HepG2 (cell line): ENCODE results near the gene SLC9C2. TPM values are rescaled to one million over a fixed set of nuclear protein-coding genes. Genes with fewer than 3 reads are reported as not detected.

ENCODE experiments used
- CEBPB ChIP-seq: IDR thresholded peaks from 2 replicates; pipeline ENCODE4 v1.6.1; 2011; ENCODE audit warnings: low read depth, low read length, improper control_type of control experiment, borderline replicate concordance
- CSRNP1 ChIP-seq: sonication (generic); formaldehyde crosslinking; IDR thresholded peaks from 2 replicates; pipeline ENCODE4 v1.8.1; 2023; ENCODE audit warnings: mild to moderate bottlenecking, missing genetic modification reagents
- EZH2 ChIP-seq: conservative IDR thresholded peaks from 2 replicates; pipeline ENCODE4 v1.6.1; 2012; ENCODE audit warnings: mild to moderate bottlenecking, low read depth, low read length, moderate library complexity
- FOXC1 ChIP-seq: sonication (generic); formaldehyde crosslinking; IDR thresholded peaks from 2 replicates; pipeline ENCODE4 v1.8.0; 2022; ENCODE audit warnings: mild to moderate bottlenecking, missing genetic modification reagents, borderline replicate concordance
- GLI4 ChIP-seq: sonication (generic); formaldehyde crosslinking; IDR thresholded peaks from 2 replicates; pipeline ENCODE4 v1.5.1; 2020; ENCODE audit warnings: missing genetic modification reagents, mild to moderate bottlenecking, moderate library complexity, borderline replicate concordance
- KLF9 ChIP-seq: IDR thresholded peaks from 2 replicates; pipeline ENCODE4 v1.6.1; 2016; ENCODE audit warnings: low read depth
- NONO ChIP-seq, 2 experiments: fragments of 450-650 bp in 1 of 2; sonication (generic) in 1 of 2; formaldehyde crosslinking in 1 of 2; IDR thresholded peaks in 1 of 2; conservative IDR thresholded peaks in 1 of 2; 2 replicates each; pipeline versions ENCODE4 v1.6.1 to v1.8.0; 2017 to 2022; ENCODE audit warnings: mild to moderate bottlenecking in 1 of 2, missing genetic modification reagents in 1 of 2, moderate library complexity in 1 of 2
- NR1H2 ChIP-seq: sonication (generic); formaldehyde crosslinking; IDR thresholded peaks from 2 replicates; pipeline ENCODE4 v1.8.1; 2022; ENCODE audit warnings: low read depth, missing genetic modification reagents, borderline replicate concordance
- PBX2 ChIP-seq: IDR thresholded peaks from 2 replicates; pipeline ENCODE4 v1.6.1; 2016; ENCODE audit warnings: control low read depth
- PHF5A ChIP-seq: IDR thresholded peaks from one replicate; pipeline ENCODE4 v1.6.1; 2018; ENCODE audit warnings: low read depth, missing genetic modification reagents; ENCODE audit not compliant: unreplicated experiment
- RBM22 ChIP-seq: fragments of 200-400 bp; formaldehyde crosslinking; optimal IDR thresholded peaks from 2 replicates; pipeline ENCODE3; 2017; ENCODE audit warnings: mild to moderate bottlenecking, low read length, moderate library complexity
- REL ChIP-seq: sonication (generic); formaldehyde crosslinking; conservative IDR thresholded peaks from 2 replicates; pipeline ENCODE4 v1.8.0; 2022; ENCODE audit warnings: mild to moderate bottlenecking, missing genetic modification reagents, moderate library complexity
- TAF1 ChIP-seq: sonication (generic); formaldehyde crosslinking; IDR thresholded peaks from 2 replicates; pipeline ENCODE4 v1.4.0; 2020; ENCODE audit warnings: missing genetic modification reagents
- ZIK1 ChIP-seq: sonication (generic); formaldehyde crosslinking; IDR thresholded peaks from 2 replicates; pipeline ENCODE4 v1.5.0; 2020; ENCODE audit warnings: mild to moderate bottlenecking, low read depth, missing genetic modification reagents, borderline replicate concordance
- ZNF317 ChIP-seq: sonication (generic); formaldehyde crosslinking; IDR thresholded peaks from 2 replicates; pipeline ENCODE4 v1.5.0; 2020; ENCODE audit warnings: mild to moderate bottlenecking, missing genetic modification reagents
- ZNF639 ChIP-seq: conservative IDR thresholded peaks from 2 replicates; pipeline ENCODE4 v1.6.1; 2018; ENCODE audit warnings: missing genetic modification reagents
- ZNF781 ChIP-seq: sonication (generic); formaldehyde crosslinking; IDR thresholded peaks from 2 replicates; pipeline ENCODE4 v1.5.1; 2020; ENCODE audit warnings: borderline replicate concordance, mild to moderate bottlenecking, missing genetic modification reagents; ENCODE audit errors: not compliant biosample characterization
- ZSCAN5A ChIP-seq: sonication (generic); formaldehyde crosslinking; IDR thresholded peaks from 2 replicates; pipeline ENCODE4 v1.8.0; 2022; ENCODE audit warnings: mild to moderate bottlenecking, missing genetic modification reagents, borderline replicate concordance
- ZXDC ChIP-seq: sonication (generic); formaldehyde crosslinking; IDR thresholded peaks from 2 replicates; pipeline ENCODE4 v1.5.0; 2020; ENCODE audit warnings: mild to moderate bottlenecking, missing genetic modification reagents
- polyA plus RNA-seq, 8 experiments: library from polyadenylated mRNA; depleted of rRNA in 3 of 8; stranded (reverse) in 7 of 8; unstranded in 1 of 8; fragments of >200 nt; fragmentation: Illumina TruSeq in 4 of 8; extraction: Trizol in 4 of 8; gene quantifications; 2 replicates each; pipeline versions ENCODE4 v1.2.1 to v1.2.3, GENCODE V29; 2011 to 2016; ENCODE audit warnings: low read depth in 4 of 8, missing spikeins in 1 of 8, mixed read lengths in 1 of 8; ENCODE audit not compliant: insufficient read depth in 1 of 8
- total RNA-seq, 5 experiments: library from RNA; depleted of rRNA; stranded (reverse); fragments of >200 nt; fragmentation: Illumina TruSeq; extraction: Trizol; gene quantifications; 2 replicates each; pipeline ENCODE4 v1.2.3, GENCODE V29; 2016; ENCODE audit warnings: low read depth in 1 of 5

Gene SLC9C2
- total and polyA plus RNA-seq, 2 of the 13 experiments (the other 11 are each of a cell fraction or from before 2014, with no cell fraction given): 0.03 TPM; not detected in 1

GRCh38 chr1:173476665-173477285 is 126.1 kb downstream of the SLC9C2 start (continued):
- no peak for TF ChIP-seq ZNF781
- TF ChIP-seq GLI4: no peak
- TF ChIP-seq NONO (IDR thresholded peaks at IDR 0.05): no peak
- no peak for TF ChIP-seq NONO (CRISPR knock-in tag; conservative IDR thresholded peaks at IDR 0.05)
- no peak for TF ChIP-seq RBM22
- TF ChIP-seq EZH2: no peak
- TF ChIP-seq CEBPB: no peak
- no peak for TF ChIP-seq ZNF317
- TF ChIP-seq NR1H2: no peak
- peak; percentile 68; the same call in 1 of the 2 replicates for TF ChIP-seq TAF1 (CRISPR knock-in tag)
- no peak for TF ChIP-seq REL
- TF ChIP-seq KLF9 (CRISPR knock-in tag): no peak
- TF ChIP-seq FOXC1 (CRISPR knock-in tag): no peak
- no peak for TF ChIP-seq CSRNP1 (CRISPR knock-in tag)
- no peak for TF ChIP-seq ZSCAN5A (CRISPR knock-in tag)
- no peak for TF ChIP-seq ZXDC
- TF ChIP-seq ZNF639 (CRISPR knock-in tag): no peak
- TF ChIP-seq PBX2 (CRISPR knock-in tag): no peak
- no peak; the same call in 1 of the 2 replicates for TF ChIP-seq ZIK1 (CRISPR knock-in tag)
- TF ChIP-seq PHF5A: no peak
